ENCODE measurements around the gene SOHLH1.

Gene SOHLH1

GRCh38 chr9:135655317-135655716 is 44.0 kb downstream of the SOHLH1 start:
- in situ Hi-C loops (cut with MboI; ENCODE audit: low pct_unique_long_range_greater_than_20kb, low sequenced_read_pairs, unreplicated experiment): no loop called here
- no peak for DNase-seq (ENCODE audit: low spot score)
- TF ChIP-seq CTCF (IDR thresholded peaks at IDR 0.05; ENCODE audit: extremely low read depth, insufficient read depth, missing control alignments): no peak

- in situ Hi-C loops (cut with MboI; ENCODE audit: low pct_unique_long_range_greater_than_20kb, low sequenced_read_pairs, unreplicated experiment): no loop called here
- no peak for DNase-seq (ENCODE audit: low spot score)
- no peak for TF ChIP-seq CTCF (IDR thresholded peaks at IDR 0.05; ENCODE audit: extremely low read depth, insufficient read depth, missing control alignments)
These were observed 48.9 kb downstream of the SOHLH1 start for GRCh38 chr9:135650408-135650807.

GRCh38 chr9:135649508-135649907 is 49.8 kb downstream of the SOHLH1 start:
- no peak for TF ChIP-seq CTCF (IDR thresholded peaks at IDR 0.05; ENCODE audit: extremely low read depth, insufficient read depth, missing control alignments)
- in situ Hi-C loops (cut with MboI; ENCODE audit: low pct_unique_long_range_greater_than_20kb, low sequenced_read_pairs, unreplicated experiment): no loop called here
- no peak for DNase-seq (ENCODE audit: low spot score)

- in situ Hi-C loops (cut with MboI; ENCODE audit: low pct_unique_long_range_greater_than_20kb, low sequenced_read_pairs, unreplicated experiment): no loop called here
- no peak for TF ChIP-seq CTCF (IDR thresholded peaks at IDR 0.05; ENCODE audit: extremely low read depth, insufficient read depth, missing control alignments)
- DNase-seq (ENCODE audit: low spot score): no peak
These were observed 50.5 kb downstream of the SOHLH1 start for GRCh38 chr9:135648494-135649410.

- no peak for DNase-seq (ENCODE audit: low spot score)
- no peak for TF ChIP-seq CTCF (IDR thresholded peaks at IDR 0.05; ENCODE audit: extremely low read depth, insufficient read depth, missing control alignments)
- in situ Hi-C loops (cut with MboI; ENCODE audit: low pct_unique_long_range_greater_than_20kb, low sequenced_read_pairs, unreplicated experiment): no loop called here
These were observed 51.4 kb downstream of the SOHLH1 start for GRCh38 chr9:135647884-135648283.

- TF ChIP-seq CTCF (IDR thresholded peaks at IDR 0.05; ENCODE audit: extremely low read depth, insufficient read depth, missing control alignments): no peak
- in situ Hi-C loops (cut with MboI; ENCODE audit: low pct_unique_long_range_greater_than_20kb, low sequenced_read_pairs, unreplicated experiment): no loop called here
- no peak for DNase-seq (ENCODE audit: low spot score)
These were observed 54.6 kb downstream of the SOHLH1 start for GRCh38 chr9:135644631-135645218.
